ENCODE measurements around the gene MRPL10.
"Not testable (repeated sequence)": the region's sequence is repeated elsewhere in the genome, so short reads cannot be mapped to it uniquely, and the experiment has no call there.

The MRPL10 gene

DNA sequence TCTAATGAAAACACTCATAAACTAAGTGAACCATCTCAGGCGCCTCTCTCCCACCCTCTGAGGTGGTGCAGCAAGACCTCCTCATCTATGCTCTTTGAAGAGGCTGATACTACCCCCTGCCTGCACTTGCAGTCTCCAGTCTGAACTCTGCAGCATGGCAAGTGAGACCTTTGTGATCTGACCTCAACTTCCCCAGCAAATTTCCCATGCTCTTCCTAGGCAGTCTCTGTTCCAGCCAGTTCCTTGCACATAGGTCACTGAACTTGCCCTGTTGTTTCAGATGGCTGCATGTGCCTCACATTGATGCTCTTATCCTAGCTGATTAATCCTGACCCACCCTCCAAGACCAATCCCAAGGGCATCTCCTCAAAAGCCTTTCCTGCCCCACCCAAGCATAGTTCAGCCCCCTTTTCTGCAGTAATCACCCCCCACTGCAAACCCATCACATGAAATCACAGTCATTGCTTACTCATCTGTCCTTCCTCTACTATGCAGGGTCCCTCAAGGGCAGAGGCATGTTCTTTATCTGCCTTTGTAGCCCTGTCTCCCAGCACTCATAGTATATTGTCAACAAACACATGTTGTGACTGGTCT lies 56.3 kb downstream of the MRPL10 start:
- H3K79me2 ChIP-seq (ENCODE audit: low read length), result no peaks in the 10 kb centered on the region
- no peaks in the 10 kb centered on the region for H3K9me3 ChIP-seq (replicated peaks; ENCODE audit: insufficient read depth, low read length)
- H3F3A ChIP-seq (ENCODE audit: insufficient read depth, low read length), result no peaks in the 10 kb centered on the region
- TF ChIP-seq EZH2 (optimal IDR thresholded peaks at IDR 0.05; ENCODE audit: low read depth, low read length) (no peak), EZH2phosphoT487 (IDR thresholded peaks at IDR 0.05; ENCODE audit: low read length) (no peak)
- TF ChIP-seq, protein P1, sequence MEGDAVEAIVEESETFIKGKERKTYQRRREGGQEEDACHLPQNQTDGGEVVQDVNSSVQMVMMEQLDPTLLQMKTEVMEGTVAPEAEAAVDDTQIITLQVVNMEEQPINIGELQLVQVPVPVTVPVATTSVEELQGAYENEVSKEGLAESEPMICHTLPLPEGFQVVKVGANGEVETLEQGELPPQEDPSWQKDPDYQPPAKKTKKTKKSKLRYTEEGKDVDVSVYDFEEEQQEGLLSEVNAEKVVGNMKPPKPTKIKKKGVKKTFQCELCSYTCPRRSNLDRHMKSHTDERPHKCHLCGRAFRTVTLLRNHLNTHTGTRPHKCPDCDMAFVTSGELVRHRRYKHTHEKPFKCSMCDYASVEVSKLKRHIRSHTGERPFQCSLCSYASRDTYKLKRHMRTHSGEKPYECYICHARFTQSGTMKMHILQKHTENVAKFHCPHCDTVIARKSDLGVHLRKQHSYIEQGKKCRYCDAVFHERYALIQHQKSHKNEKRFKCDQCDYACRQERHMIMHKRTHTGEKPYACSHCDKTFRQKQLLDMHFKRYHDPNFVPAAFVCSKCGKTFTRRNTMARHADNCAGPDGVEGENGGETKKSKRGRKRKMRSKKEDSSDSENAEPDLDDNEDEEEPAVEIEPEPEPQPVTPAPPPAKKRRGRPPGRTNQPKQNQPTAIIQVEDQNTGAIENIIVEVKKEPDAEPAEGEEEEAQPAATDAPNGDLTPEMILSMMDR (IDR thresholded peaks at IDR 0.05; ENCODE audit: low read length), result no peak
- no peaks in the 10 kb centered on the region for H3K36me3 ChIP-seq (replicated peaks; ENCODE audit: insufficient read depth, low read length)
- H2AFZ ChIP-seq (ENCODE audit: low read length), result no peak overlapping the region
- no peaks in the 10 kb centered on the region for H4K20me1 ChIP-seq (ENCODE audit: insufficient read depth, low read length)
- no peak for DNase-seq
- H3K4me1 ChIP-seq (ENCODE audit: low read length), result no peaks in the 10 kb centered on the region
- H3K27me3 ChIP-seq (replicated peaks; ENCODE audit: insufficient read depth, low read length), result peaks cover 58% of the 10 kb centered on the region
- no peak overlapping the region for H3K4me3 ChIP-seq (ENCODE audit: low read length)
- no peaks in the 10 kb centered on the region for H3K9me2 ChIP-seq (replicated peaks; ENCODE audit: insufficient read depth, low read length)
- H3K27ac ChIP-seq (ENCODE audit: low read length), result no peak overlapping the region
- H3K9ac ChIP-seq (ENCODE audit: low read length), result no peak overlapping the region
- no peak overlapping the region for H3K4me2 ChIP-seq (ENCODE audit: low read depth, low read length)

DNA sequence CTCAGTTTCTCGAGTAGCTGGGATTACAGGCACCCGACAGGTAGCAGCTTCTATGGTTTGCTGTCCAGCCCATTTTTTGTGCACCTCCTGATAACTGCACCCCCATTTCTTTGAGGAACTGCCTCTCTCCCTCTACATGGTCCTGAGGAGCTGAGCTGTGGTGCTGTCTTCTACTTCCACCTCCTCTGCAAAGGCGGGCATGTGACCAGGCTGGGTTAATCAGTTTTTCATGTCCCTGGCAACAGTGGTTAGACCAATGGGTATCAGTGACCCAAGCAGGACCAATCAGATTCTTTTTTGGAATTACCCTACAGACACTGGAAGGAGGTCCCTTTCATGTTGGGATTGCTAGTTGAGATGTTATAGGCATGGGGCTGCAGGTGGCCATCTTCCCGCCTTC lies 57.0 kb downstream of the MRPL10 start:
- H3K9ac ChIP-seq (ENCODE audit: low read length), result no peak overlapping the region
- H3K4me2 ChIP-seq (ENCODE audit: low read depth, low read length), result no peak overlapping the region
- TF ChIP-seq, protein P1 (IDR thresholded peaks at IDR 0.05; ENCODE audit: low read length), result no peak
- H3K79me2 ChIP-seq (ENCODE audit: low read length), result no peaks in the 10 kb centered on the region
- no peak overlapping the region for H3K27ac ChIP-seq (ENCODE audit: low read length)
- no peak overlapping the region for H3K4me3 ChIP-seq (ENCODE audit: low read length)
- H4K20me1 ChIP-seq (ENCODE audit: insufficient read depth, low read length), result no peaks in the 10 kb centered on the region
- peaks cover 56% of the 10 kb centered on the region for H3K27me3 ChIP-seq (replicated peaks; ENCODE audit: insufficient read depth, low read length)
- no peaks in the 10 kb centered on the region for H3K36me3 ChIP-seq (replicated peaks; ENCODE audit: insufficient read depth, low read length)
- no peak overlapping the region for H2AFZ ChIP-seq (ENCODE audit: low read length)
- no peaks in the 10 kb centered on the region for H3F3A ChIP-seq (ENCODE audit: insufficient read depth, low read length)
- no peaks in the 10 kb centered on the region for H3K9me2 ChIP-seq (replicated peaks; ENCODE audit: insufficient read depth, low read length)
- no peaks in the 10 kb centered on the region for H3K4me1 ChIP-seq (ENCODE audit: low read length)
- no peak for DNase-seq
- H3K9me3 ChIP-seq (replicated peaks; ENCODE audit: insufficient read depth, low read length), result no peaks in the 10 kb centered on the region

DNA sequence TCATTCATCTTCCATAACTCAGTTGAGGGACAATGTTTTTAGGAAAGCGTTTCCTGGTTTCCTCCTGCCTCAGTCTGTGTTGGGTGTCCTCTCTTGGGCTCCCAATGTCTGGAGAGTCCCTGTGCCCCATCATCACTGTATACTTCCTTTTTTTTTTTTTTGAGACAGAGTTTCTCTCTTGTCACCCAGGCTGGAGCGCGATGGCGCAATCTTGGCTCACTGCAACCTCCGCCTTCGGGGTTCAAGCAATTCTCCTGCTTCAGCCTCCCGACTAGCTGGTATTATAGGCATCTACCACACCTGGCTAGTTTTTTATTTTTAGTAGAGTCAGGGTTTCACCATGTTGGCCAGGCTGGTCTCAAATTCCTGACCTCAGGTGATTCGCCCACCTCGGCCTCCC lies 57.7 kb downstream of the MRPL10 start:
- H3K4me2 ChIP-seq (ENCODE audit: low read depth, low read length), result not testable (repeated sequence)

More for the DNA sequence above, 57.7 kb downstream of the MRPL10 start:
- not testable (repeated sequence) for H3K9ac ChIP-seq (ENCODE audit: low read length); H3F3A ChIP-seq (ENCODE audit: insufficient read depth, low read length); H4K20me1 ChIP-seq (ENCODE audit: insufficient read depth, low read length); H3K27ac ChIP-seq (ENCODE audit: low read length); DNase-seq; H3K9me2 ChIP-seq (replicated peaks; ENCODE audit: insufficient read depth, low read length); H2AFZ ChIP-seq (ENCODE audit: low read length); H3K9me3 ChIP-seq (replicated peaks; ENCODE audit: insufficient read depth, low read length); H3K36me3 ChIP-seq (replicated peaks; ENCODE audit: insufficient read depth, low read length); H3K4me3 ChIP-seq (ENCODE audit: low read length); H3K79me2 ChIP-seq (ENCODE audit: low read length); H3K4me1 ChIP-seq (ENCODE audit: low read length)
- H3K27me3 ChIP-seq (replicated peaks; ENCODE audit: insufficient read depth, low read length), result peaks cover 56% of the 10 kb centered on the region

Data from MM.1S (cell line).